Camera-type eye (tissue), 1 donor: ENCODE measurements around the gene UBE2G2. TPM values are rescaled to one million over a fixed set of nuclear protein-coding genes. Genes with fewer than 3 reads are reported as not detected.

ENCODE experiments used
- total RNA-seq: library from RNA; depleted of rRNA; stranded (reverse); fragments of >200 nt; gene quantifications from one replicate; pipeline ENCODE4 v1.2.3, GENCODE V29; 2014

The UBE2G2 gene, protein sequence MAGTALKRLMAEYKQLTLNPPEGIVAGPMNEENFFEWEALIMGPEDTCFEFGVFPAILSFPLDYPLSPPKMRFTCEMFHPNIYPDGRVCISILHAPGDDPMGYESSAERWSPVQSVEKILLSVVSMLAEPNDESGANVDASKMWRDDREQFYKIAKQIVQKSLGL
- total RNA-seq = 73.3 TPM

GRCh38 chr21:44801468-44802395 is at the start of gene UBE2G2:
Gene UBE2G2, minus strand, starts transcription at chr21:44801820. Its CDS starts 72 bp downstream, at chr21:44801748.

DNA sequence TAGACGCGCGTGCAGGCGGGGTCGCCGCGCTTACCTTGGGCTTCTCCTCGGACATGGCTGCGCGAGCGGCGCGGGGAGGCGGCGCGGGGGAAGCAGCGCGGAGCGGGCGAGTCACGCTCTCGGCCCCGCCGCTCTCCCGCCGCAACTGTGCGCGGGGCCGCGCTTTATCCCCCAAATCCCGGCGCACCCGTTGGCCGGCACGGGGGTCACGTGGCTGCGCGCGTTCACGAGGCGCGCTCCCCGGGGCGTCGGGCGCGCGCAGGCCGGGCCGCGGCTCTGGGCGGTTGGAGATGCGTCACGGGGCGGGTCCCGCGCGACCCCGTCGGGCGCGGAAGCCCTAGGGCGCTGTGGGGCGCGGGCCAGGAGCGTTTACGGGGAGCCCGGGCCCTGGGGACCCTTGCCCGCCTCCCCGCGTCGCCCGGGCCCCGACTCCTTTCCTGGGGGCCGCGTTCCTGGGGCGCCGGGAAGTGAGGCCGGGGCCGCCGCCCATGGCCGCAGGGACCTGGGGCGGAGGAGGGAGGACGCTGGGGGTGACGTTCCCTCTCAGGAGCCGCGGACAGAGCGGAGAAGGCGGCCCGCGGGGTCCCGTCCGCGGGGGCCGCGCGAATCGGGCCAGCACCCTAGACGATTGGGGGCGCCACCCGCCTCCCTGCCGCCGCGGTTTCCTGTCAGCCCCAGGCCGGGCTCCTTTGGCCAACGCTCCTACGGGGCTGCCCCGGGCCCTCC is 16.5 kb upstream of the UBE2G2 start, which contains the start of gene SUMO3:
Gene SUMO3, minus strand, starts transcription at position 149 of the 726 bp plus-strand sequence. Its CDS starts 94 bp downstream, at position 55.

Other genes starting within 250 kb of the UBE2G2 start
- not detected for gene KRTAP10-3, start 243.0 kb downstream of the UBE2G2 start, total RNA-seq
- gene KRTAP10-4, start 228.1 kb downstream of the UBE2G2 start, total RNA-seq = not detected
- gene KRTAP10-5, start 221.2 kb downstream of the UBE2G2 start, total RNA-seq = not detected
- gene KRTAP10-6, start 209.3 kb downstream of the UBE2G2 start, total RNA-seq = not detected
- not detected for gene KRTAP10-7, start 201.2 kb downstream of the UBE2G2 start, total RNA-seq
- not detected for gene KRTAP10-8, start 189.7 kb downstream of the UBE2G2 start, total RNA-seq
- not detected for gene KRTAP10-9, start 174.7 kb downstream of the UBE2G2 start, total RNA-seq
- gene KRTAP10-10, start 164.5 kb downstream of the UBE2G2 start, total RNA-seq = not detected
- gene KRTAP10-11, start 155.4 kb downstream of the UBE2G2 start, total RNA-seq = not detected
- gene KRTAP12-4, start 147.2 kb downstream of the UBE2G2 start, total RNA-seq = not detected
- gene KRTAP12-3, start 143.9 kb downstream of the UBE2G2 start, total RNA-seq = not detected
- not detected for gene KRTAP12-2, start 134.9 kb downstream of the UBE2G2 start, total RNA-seq
- not detected for gene KRTAP12-1, start 119.7 kb downstream of the UBE2G2 start, total RNA-seq
- gene KRTAP10-12, start 104.6 kb downstream of the UBE2G2 start, total RNA-seq = not detected
- gene TSPEAR, start 90.2 kb downstream of the UBE2G2 start, total RNA-seq = not detected
- gene SUMO3, start 16.2 kb upstream of the UBE2G2 start, total RNA-seq = 59.3 TPM
- 172 TPM for gene PTTG1IP, start 71.9 kb upstream of the UBE2G2 start, total RNA-seq
- 24.1 TPM for gene ITGB2, start 119.1 kb upstream of the UBE2G2 start, total RNA-seq
- gene SLX9, start 138.2 kb upstream of the UBE2G2 start, total RNA-seq = 13.9 TPM